Stimulated activated CD8-positive, alpha-beta memory T cell treated with anti-CD3 and anti-CD28 coated beads, Interleukin-15, amount 100 ng/mL, for 24 hours (primary cell): ENCODE data around the gene PRICKLE1.
"Not testable (repeated sequence)": the region's sequence is repeated elsewhere in the genome, so short reads cannot be mapped to it uniquely, and the experiment has no call there.

ENCODE experiments used
- DNase-seq: peaks from one replicate; pipeline ENCODE4 v3.0.0-alpha.2; 2020; ENCODE audit warnings: low read depth

PRICKLE1 gene

GRCh38 chr12:42556917-42557316 is 32.6 kb downstream of the PRICKLE1 start:
- no peak for DNase-seq

- DNase-seq: no peak
Observed at GRCh38 chr12:42552822-42553221, 36.7 kb downstream of the PRICKLE1 start.

GRCh38 chr12:42550800-42551199 is 38.7 kb downstream of the PRICKLE1 start:
- DNase-seq: no peak

DNA sequence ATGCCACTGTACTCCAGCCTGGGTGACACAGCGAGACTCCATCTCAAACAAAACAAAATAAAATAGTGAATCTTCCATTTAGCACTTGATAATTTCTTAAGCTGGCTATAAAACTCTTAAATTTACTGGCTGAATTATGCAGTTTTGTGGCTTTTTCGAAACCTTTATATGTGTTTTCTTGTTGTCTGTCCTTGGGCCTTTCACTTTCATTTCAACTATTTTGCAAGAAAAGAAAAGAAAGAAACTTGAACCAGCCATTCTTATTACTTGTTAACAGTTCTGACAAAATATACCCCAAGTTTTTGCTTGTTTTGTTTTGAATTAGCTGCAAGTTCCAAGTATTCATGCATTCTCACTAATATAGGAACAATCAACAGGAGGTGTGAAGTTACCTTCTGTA is 42.8 kb downstream of the PRICKLE1 start:
- DNase-seq: no peak

DNA sequence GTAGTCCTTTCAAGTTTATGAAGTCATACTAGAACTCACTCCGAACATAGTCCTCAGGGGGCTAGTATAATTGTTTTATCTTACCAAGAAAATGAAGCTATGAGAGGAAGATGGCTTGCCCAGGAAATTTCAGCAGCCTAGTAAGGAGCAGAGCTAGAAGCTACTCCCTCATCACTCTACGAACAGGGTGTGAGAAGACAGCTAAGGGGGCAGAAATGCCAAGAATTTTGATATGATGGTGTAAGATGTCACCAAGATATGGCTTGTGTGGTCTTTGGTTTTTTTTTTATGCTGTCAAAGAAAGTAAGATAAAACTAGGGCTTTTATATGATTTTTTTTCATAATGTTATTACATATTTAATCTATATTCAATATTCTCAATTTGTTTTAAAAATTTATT is 47.6 kb downstream of the PRICKLE1 start:
- DNase-seq: no peak

DNA sequence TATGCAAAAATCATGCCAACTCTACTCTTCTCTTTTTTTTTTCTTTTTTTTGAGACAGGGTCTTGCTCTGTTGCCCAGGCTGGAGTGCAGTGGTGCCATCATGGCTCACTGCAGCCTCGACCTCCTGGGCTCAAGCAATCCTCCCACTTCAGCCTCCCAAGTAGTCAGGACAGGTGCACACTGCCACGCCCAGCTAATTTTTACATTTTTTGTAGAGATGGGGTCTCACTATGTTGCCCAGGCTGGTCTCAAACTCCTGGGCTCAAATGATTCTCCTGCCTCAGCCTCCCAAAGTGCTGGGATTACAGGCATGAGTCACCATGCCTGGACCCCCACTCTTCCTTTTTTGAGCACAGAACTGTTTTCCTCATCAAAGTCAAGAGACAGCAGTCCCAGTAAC is 48.2 kb downstream of the PRICKLE1 start:
- not testable (repeated sequence) for DNase-seq

DNA sequence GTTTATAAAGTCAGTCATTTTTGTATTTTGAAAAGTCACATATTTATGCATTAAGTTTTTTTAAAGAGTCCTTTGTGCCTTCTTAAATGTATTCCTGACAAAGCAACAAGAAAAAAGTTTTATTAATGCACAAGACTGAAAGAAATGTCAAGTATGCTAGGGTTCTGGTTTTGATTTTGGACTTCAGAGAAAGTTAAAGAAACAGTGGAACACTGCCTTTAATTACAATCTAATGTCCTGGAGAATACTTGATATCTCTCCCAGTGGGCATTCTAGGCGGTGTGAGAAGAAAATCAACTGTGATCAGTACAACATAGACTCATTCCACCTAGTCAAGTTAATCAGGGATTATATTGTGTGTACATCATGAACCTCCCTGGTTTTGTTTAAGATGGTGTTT is 49.9 kb downstream of the PRICKLE1 start:
- DNase-seq: no peak

- DNase-seq: no peak
Observed at GRCh38 chr12:42538203-42538602, 51.3 kb downstream of the PRICKLE1 start.

- no peak for DNase-seq
Observed at GRCh38 chr12:42534184-42534838, 55.2 kb downstream of the PRICKLE1 start.

- DNase-seq: no peak
Observed at GRCh38 chr12:42530284-42530683, 59.3 kb downstream of the PRICKLE1 start.

- no peak for DNase-seq
Observed at GRCh38 chr12:42525444-42525843, 64.1 kb downstream of the PRICKLE1 start.

DNA sequence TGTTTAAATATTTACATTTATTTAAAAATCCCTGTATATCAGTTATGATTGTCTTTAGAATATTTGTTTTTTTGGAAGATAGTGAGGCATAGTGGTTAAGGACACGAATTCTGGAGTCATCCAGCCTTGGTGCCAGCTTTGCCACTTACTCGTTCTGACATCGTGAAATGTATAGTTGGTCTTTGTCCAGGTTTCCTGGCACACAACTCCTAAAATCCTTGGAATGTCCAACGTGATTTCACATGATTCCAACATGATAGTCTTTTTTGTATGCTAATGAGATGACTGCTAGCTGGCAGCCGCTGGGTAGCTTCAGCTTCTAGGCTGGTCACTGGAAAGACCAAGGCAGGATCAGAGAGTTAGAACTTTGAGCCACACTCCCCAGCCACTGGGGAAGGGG is 64.8 kb downstream of the PRICKLE1 start:
- DNase-seq: no peak

GRCh38 chr12:42516573-42516972 is 73.0 kb downstream of the PRICKLE1 start:
- no peak for DNase-seq

GRCh38 chr12:42511656-42512055 is 77.9 kb downstream of the PRICKLE1 start:
- DNase-seq: no peak

DNA sequence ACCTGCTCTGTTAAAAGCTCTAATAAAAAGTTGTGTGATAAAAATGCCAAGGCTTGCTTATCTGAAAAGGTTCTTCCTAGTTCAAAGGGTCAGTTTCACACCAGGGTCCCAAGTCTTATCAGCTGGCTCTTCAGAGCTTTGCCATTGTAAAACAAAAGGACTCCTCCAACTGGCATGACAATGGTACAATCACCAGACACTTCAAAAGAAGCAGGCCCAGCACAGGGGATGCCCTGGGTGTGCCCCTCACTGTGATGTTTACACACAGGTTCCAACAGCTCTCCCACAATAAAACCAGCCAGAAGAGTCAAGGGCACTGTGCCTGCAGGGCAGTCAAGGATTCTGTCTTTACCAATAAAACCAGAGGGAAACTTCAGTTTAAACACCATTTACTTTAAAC is 78.7 kb downstream of the PRICKLE1 start:
- DNase-seq: no peak

DNA sequence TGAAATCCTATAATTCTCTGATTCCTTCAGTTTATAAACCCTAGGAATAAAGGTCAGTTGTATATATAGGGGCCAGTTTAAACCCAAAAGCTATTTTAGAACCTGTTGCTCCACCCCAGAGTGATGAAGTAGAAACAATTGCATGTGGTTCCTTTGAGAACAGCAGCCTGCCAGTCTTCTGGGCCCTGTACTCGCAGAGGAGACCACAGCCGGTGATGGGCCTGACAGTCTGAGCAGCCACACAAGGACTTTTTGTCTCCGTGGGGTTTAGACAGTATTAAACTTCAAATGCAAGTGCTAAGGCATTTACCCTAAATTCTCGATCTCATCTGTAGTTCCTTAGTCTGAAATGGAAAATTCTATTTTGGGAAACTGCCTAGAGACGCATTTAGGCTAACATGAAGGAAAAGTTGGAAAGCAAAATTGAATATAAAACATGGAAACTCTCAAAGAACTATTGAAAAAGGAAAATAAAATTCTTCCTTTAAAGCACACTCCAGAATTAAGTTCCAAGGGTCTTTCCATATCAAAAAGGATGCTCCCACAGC is 80.6 kb downstream of the PRICKLE1 start:
- DNase-seq: no peak

- no peak for DNase-seq
Observed at GRCh38 chr12:42507565-42507964, 82.0 kb downstream of the PRICKLE1 start.

GRCh38 chr12:42507081-42507480 is 82.5 kb downstream of the PRICKLE1 start:
- DNase-seq: no peak

DNA sequence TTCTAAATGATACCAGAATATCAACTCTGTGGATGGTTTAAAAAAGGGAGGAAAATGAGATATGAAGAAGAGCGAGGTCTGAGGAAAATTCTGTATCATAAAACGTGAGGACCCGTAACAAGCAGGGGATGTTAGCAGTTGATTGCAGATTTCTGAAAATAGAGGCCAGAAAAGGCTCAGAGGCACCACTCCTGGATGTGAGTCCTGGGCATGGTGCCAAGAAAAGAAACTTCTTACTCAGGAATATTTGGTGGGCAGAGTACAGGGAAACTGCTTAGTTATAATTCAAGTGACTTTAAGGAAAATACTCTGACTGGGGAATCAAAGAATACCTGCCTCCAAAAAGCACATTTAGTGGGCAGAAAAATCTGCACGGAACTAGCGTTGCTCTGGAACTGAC is 85.5 kb downstream of the PRICKLE1 start:
- DNase-seq: no peak

DNA sequence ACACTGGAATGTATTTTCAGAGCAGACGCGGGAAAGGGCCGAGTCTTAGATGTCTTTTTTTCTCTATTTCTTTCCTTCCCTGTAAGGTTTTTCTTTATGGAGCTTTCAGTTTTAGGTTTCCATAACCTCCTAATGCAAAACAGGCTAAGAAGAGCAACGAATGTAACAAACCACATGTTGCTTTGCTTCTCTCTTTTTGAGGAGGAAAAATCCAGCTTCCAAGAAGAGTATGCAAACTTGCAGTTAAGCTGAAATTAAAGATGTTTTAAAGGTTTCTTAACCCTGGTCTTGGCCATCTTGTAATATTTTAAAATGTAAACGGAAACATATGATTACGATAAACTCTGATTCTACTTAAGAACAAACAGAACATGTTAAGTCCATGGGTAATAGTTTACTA is 86.9 kb downstream of the PRICKLE1 start:
- DNase-seq: no peak

- no peak for DNase-seq
Observed at GRCh38 chr12:42498549-42499247, 90.8 kb downstream of the PRICKLE1 start.

- DNase-seq: no peak
Observed at GRCh38 chr12:42496886-42497285, 92.7 kb downstream of the PRICKLE1 start.

DNA sequence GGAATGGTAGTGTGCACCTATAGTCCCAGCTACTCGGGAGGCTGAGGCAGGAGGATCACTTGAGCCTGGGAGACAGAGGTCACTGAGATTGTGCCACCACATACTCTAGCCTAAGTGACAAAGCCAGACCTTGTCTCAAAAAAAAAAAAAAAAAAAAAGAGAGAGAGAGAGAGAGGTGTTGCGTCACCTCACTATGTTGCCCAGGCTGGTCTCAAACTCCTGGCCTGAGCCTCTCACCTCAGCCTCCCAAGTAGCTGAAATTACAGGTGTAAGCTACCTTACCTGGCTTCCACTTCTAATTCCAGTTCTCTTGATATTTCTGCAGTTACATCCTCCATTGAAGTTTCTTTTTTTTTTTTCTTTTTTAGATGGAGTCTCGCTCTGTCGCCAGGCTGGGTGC is 94.3 kb downstream of the PRICKLE1 start:
- no peak for DNase-seq

DNA sequence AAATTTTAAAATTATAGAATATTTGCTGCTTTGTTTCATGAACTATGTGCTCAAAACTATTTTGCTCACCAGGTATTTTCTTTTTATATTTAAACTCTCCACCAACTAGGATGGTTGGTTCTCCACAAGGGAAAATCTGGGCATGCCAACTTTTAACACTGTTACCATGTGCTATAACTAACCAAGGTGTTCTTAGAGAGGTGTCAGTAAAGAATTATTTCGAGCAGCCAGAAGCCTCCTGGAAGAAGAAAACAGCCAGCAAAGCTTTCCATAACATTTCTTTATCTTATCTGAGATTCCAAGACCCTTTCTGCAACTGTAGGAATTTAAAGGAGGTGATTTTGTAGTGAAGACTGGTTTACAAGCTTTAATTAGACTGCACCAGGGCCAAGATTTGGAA is 97.3 kb downstream of the PRICKLE1 start:
- no peak for DNase-seq
